Aorta (tissue), 5 donors: ENCODE measurements around the gene UGT1A4. TPM values are rescaled to one million over a fixed set of nuclear protein-coding genes. Genes with fewer than 3 reads are reported as not detected.
"Not testable (repeated sequence)": the region's sequence is repeated elsewhere in the genome, so short reads cannot be mapped to it uniquely, and the experiment has no call there.

Experiments
- ATAC-seq: fragments of 200-7000 bp; cut with Tn5 transposase; one replicate; pipeline ENCODE4 v1.9.1; 2022; ENCODE audit warnings: moderate library complexity; ENCODE audit not compliant: low FRiP score
- DNase-seq, 2 donors: peaks; one replicate each; pipeline ENCODE4 v3.0.0-alpha.2; 2020
- H3K27ac ChIP-seq, 2 donors: one replicate each; pipeline ENCODE4 v1.5.1; 2013; ENCODE audit warnings: low read length in 2 of 2, mild to moderate bottlenecking in 2 of 2, moderate library complexity in 2 of 2, control low read depth in 1 of 2, inconsistent platforms in 1 of 2, low read depth in 1 of 2
- H3K27me3 ChIP-seq, 2 donors: one replicate each; pipeline ENCODE4 v1.6.1; 2013; ENCODE audit warnings: control low read depth in 1 of 2, low read length in 1 of 2, mild to moderate bottlenecking in 1 of 2, moderate library complexity in 1 of 2; ENCODE audit not compliant: insufficient read depth in 2 of 2, control insufficient read depth in 1 of 2
- H3K36me3 ChIP-seq, 2 donors: one replicate each; pipeline ENCODE4 v1.6.1; 2013; ENCODE audit warnings: control low read depth in 1 of 2, low read length in 1 of 2, mild to moderate bottlenecking in 1 of 2; ENCODE audit not compliant: insufficient read depth in 2 of 2, control insufficient read depth in 1 of 2
- H3K4me1 ChIP-seq, 2 donors: one replicate each; pipeline ENCODE4 v1.6.1; 2013; ENCODE audit warnings: low read length in 2 of 2, control low read depth in 1 of 2, mild to moderate bottlenecking in 1 of 2, moderate library complexity in 1 of 2; ENCODE audit not compliant: insufficient read depth in 2 of 2, control insufficient read depth in 1 of 2
- H3K4me3 ChIP-seq, 2 donors: one replicate each; pipeline ENCODE4 v1.5.1; 2013; ENCODE audit warnings: low read length in 2 of 2, control low read depth in 1 of 2, mild to moderate bottlenecking in 1 of 2
- H3K9me3 ChIP-seq: one replicate; pipeline ENCODE4 v1.6.1; 2013; ENCODE audit warnings: mild to moderate bottlenecking, low read length; ENCODE audit not compliant: control insufficient read depth
- WGBS, 2 donors: extraction: QIAGEN DNeasy Blood & Tissue Kit; methylation state at CpG; one replicate each; pipeline ENCODE4 v1.1.7; 2013; 5-methylcytosine and 5-hydroxymethylcytosine counted together
- intact Hi-C, 2 donors: fragments of 100-400 bp; cut with DNase I; formaldehyde crosslinking; loops; one replicate each; pipeline versions ENCODE4 v1.14.2 to v1.15.0; 2022
- polyA plus RNA-seq, 2 donors: library from polyadenylated mRNA; stranded (reverse); fragments of 200-250 nt; gene quantifications; one replicate each; pipeline ENCODE4 v1.2.3, GENCODE V29; 2013
- total RNA-seq, 2 donors: library from RNA; stranded (reverse); fragmentation: NEBNext Ultra II Directional; extraction: Animal tissue kit (Norgen Biotek cat#: 25700); gene quantifications; one replicate each; pipeline ENCODE4 v1.2.1, GENCODE V29; 2021
- donor health status: healthy with polysubstance abuse.
- donor health status: Bipolar disorder and iron deficiency.
- donor health status: DM: no; HTN: no; CAD: no.
- donor health status: DM: no; HTN: no; CAD: no.
- donor health status: DM: yes; HTN: yes; CAD: no.

The UGT1A4 gene
- total and polyA plus RNA-seq, 4 donors: not detected

DNA sequence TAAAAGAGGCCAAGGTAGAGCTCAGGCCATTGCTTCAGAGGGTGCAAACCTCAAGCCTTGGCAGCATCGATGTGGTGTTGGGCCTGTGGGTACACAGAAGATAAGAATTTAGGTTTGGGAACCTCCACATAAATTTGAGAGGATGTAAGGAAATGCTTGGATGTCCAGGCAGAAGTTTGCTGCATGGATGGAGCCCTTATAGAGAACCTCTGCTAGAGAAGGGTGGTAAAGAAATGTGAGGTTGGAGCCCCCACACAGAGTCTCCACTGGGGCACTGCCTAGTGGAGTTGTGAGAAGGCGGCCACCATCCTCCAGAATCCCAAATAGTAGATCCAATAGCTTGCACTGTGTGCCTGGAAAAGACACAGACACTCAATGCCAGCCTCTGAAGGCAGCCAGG is 32.2 kb downstream of the UGT1A4 start:
- ATAC-seq, DNase-seq, H3K9me3 ChIP-seq, intact Hi-C loops, H3K4me1 ChIP-seq, H3K27ac ChIP-seq, H3K27me3 ChIP-seq, H3K36me3 ChIP-seq, H3K4me3 ChIP-seq: not testable (repeated sequence)
- WGBS, 2 donors: 80 to 92% methylated on average over 2 of the region's 2 CpGs

GRCh38 chr2:233751212-233752009 is 32.9 kb downstream of the UGT1A4 start:
- H3K27me3 ChIP-seq, H3K27ac ChIP-seq, ATAC-seq, DNase-seq, H3K9me3 ChIP-seq, H3K4me1 ChIP-seq, H3K36me3 ChIP-seq, H3K4me3 ChIP-seq, intact Hi-C loops: not testable (repeated sequence)
- 66 to 71% methylated on average over 2 of the region's 2 CpGs for WGBS, 2 donors

DNA sequence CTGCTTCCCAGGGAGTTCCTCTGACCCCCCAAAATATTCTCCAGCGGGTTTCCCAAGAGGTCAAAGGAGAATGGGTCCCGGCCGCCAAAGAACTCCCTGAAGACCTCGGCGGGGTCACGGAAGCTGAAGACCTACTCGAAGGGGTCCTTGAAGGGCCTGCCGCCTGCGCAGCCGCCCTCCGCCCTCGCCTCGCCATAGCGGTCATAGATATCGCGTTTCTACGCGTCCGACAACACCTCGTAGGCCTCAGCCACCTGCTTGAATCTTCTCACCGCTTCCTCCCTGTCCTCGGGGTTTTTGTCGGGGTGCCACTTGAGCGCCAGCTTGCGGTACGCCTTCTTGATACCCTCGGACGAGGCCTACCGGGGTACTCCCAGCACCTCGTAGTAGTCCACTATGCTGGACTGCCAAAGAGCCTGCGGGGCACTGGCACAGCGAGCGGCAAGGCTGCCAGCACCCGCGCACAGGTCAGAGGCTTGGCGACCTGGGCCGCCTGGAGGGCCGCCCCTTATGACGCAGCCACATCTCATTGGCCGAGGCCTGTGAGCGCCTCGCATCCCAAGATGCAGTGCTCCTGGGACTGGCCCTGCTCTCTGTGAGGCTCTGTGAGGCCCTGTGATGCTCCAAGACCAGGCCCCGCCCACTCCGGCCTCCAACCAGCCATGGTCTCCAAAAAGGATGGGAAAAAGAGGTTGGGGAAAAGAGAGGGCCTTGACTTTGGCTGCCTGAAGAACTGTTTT is 36.5 kb downstream of the UGT1A4 start:
- 87 to 92% methylated on average over 37 to 44 of the region's 44 CpGs for WGBS, 2 donors
- no peak for DNase-seq
- intact Hi-C loops: no loop called here

GRCh38 chr2:233756429-233757081 is 38.0 kb downstream of the UGT1A4 start:
- 75 to 77% methylated on average over 7 of the region's 7 CpGs for WGBS, 2 donors
- DNase-seq: no peak
- no peaks in the 10 kb centered on the region for H3K27me3 ChIP-seq
- no peak overlapping the region for H3K27ac ChIP-seq
- no peaks in the 10 kb centered on the region for H3K36me3 ChIP-seq
- no peak overlapping the region for H3K4me3 ChIP-seq
- no peak for ATAC-seq
- no peaks in the 10 kb centered on the region for H3K4me1 ChIP-seq
- intact Hi-C loops: no loop called here
- H3K9me3 ChIP-seq: no peaks in the 10 kb centered on the region

More for the DNA sequence above, 36.5 kb downstream of the UGT1A4 start:
- Histone ChIP-seq H3K27ac (no peak overlapping the region), H3K4me3 (no peak overlapping the region), H3K27me3 (no peaks in the 10 kb centered on the region), H3K9me3 (no peaks in the 10 kb centered on the region), H3K4me1 (no peaks in the 10 kb centered on the region), H3K36me3 (no peaks in the 10 kb centered on the region)
- no peak for ATAC-seq

GRCh38 chr2:233758141-233758540 is 39.6 kb downstream of the UGT1A4 start:
- H3K4me1 ChIP-seq: no peaks in the 10 kb centered on the region
- DNase-seq (no peak), ATAC-seq (no peak)
- H3K27me3 ChIP-seq: no peaks in the 10 kb centered on the region
- H3K36me3 ChIP-seq: no peaks in the 10 kb centered on the region
- H3K27ac ChIP-seq: no peak overlapping the region
- intact Hi-C loops: no loop called here
- no peaks in the 10 kb centered on the region for H3K9me3 ChIP-seq
- no peak overlapping the region for H3K4me3 ChIP-seq

DNA sequence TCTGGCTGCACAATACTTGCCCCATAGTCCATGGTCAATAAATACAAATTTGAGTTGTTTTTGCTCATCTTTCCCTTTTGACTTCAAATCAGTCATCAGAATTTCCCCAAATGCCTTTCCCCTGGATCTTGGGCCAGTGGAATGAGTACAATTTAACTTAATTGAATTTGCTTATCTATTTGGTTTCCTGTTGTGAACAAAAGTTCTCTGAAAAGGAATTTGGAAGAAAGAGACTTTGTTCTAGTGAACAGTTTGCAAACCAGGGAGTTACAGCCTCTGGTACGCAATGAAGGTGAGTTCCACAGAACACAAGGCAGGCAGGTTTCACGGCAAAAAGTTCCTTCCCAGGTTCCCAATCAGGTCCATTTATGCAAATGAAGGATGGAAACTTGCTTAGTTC is 40.3 kb downstream of the UGT1A4 start:
- no peak for ATAC-seq
- H3K27me3 ChIP-seq: no peaks in the 10 kb centered on the region
- WGBS, 2 donors: 87 to 96% methylated on average over 2 of the region's 2 CpGs

GRCh38 chr2:233760043-233760442 is 41.5 kb downstream of the UGT1A4 start, which contains the start of gene UGT1A1:
UGT1A1 (plus strand) TSS chr2:233760270; CDS start chr2:233760288, 18 bp downstream.
- intact Hi-C loops: no loop called here
- 93 to 94% methylated on average over 6 of the region's 6 CpGs for WGBS, 2 donors
- ATAC-seq (no peak), DNase-seq (no peak)
- no peaks in the 10 kb centered on the region for H3K4me1 ChIP-seq
- H3K27ac ChIP-seq: no peak within 1 kb of the TSS
- H3K4me3 ChIP-seq: no peak within 1 kb of the TSS
- no peaks in the 10 kb centered on the region for H3K36me3 ChIP-seq
- no peaks in the 10 kb centered on the region for H3K9me3 ChIP-seq
- no peaks in the 10 kb centered on the region for H3K27me3 ChIP-seq

More for the DNA sequence above, 40.3 kb downstream of the UGT1A4 start:
- Histone ChIP-seq H3K4me1 (no peaks in the 10 kb centered on the region), H3K9me3 (no peaks in the 10 kb centered on the region), H3K36me3 (no peaks in the 10 kb centered on the region), H3K4me3 (no peak overlapping the region), H3K27ac (no peak overlapping the region)
- intact Hi-C loops: no loop called here
- DNase-seq: no peak

- no peaks in the 10 kb centered on the region for H3K36me3 ChIP-seq
- no peak overlapping the region for H3K4me3 ChIP-seq
- ATAC-seq (no peak), DNase-seq (no peak)
- intact Hi-C loops: no loop called here
- WGBS, 2 donors: 78 to 83% methylated on average over 4 of the region's 4 CpGs
- no peaks in the 10 kb centered on the region for H3K9me3 ChIP-seq
- H3K27me3 ChIP-seq: no peaks in the 10 kb centered on the region
- H3K4me1 ChIP-seq: no peaks in the 10 kb centered on the region
- H3K27ac ChIP-seq: no peak overlapping the region
These were observed 42.7 kb downstream of the UGT1A4 start for GRCh38 chr2:233761040-233761769.
